MM.1S (cell line): ENCODE data around the gene CACNG4.
"Not testable (repeated sequence)": the region's sequence is repeated elsewhere in the genome, so short reads cannot be mapped to it uniquely, and the experiment has no call there.

Experiments
- EZH2 ChIP-seq: fragments of 300-600 bp; sonication (generic); optimal IDR thresholded peaks from 2 replicates; pipeline ENCODE3; 2017; ENCODE audit warnings: low read depth, mild to moderate bottlenecking, antibody characterized with exemption, low read length, mixed read lengths
- TF ChIP-seq, protein P1 (sequence below): fragments of 300-600 bp; sonication (generic); IDR thresholded peaks from 2 replicates; pipeline ENCODE4 v1.5.1; 2016; ENCODE audit warnings: antibody characterized with exemption, low read length, mixed read lengths

GRCh38 chr17:66972442-66972830 lies 7.9 kb downstream of the CACNG4 start:
- TF ChIP-seq, protein P1, sequence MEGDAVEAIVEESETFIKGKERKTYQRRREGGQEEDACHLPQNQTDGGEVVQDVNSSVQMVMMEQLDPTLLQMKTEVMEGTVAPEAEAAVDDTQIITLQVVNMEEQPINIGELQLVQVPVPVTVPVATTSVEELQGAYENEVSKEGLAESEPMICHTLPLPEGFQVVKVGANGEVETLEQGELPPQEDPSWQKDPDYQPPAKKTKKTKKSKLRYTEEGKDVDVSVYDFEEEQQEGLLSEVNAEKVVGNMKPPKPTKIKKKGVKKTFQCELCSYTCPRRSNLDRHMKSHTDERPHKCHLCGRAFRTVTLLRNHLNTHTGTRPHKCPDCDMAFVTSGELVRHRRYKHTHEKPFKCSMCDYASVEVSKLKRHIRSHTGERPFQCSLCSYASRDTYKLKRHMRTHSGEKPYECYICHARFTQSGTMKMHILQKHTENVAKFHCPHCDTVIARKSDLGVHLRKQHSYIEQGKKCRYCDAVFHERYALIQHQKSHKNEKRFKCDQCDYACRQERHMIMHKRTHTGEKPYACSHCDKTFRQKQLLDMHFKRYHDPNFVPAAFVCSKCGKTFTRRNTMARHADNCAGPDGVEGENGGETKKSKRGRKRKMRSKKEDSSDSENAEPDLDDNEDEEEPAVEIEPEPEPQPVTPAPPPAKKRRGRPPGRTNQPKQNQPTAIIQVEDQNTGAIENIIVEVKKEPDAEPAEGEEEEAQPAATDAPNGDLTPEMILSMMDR = not testable (repeated sequence)
- not testable (repeated sequence) for TF ChIP-seq EZH2
